HEK293 (cell line): ENCODE measurements around the gene APOB.

Experiments used
- CTCF ChIA-PET: fragments of 350-600 bp; formaldehyde crosslinking; extraction: SDS; loops from one replicate; lab custom pipeline; 2021; ENCODE audit warnings: antibody characterized with exemption; lab: Yijun Ruan, JAX
- POLR2A ChIA-PET: fragments of 300-600 bp; formaldehyde crosslinking; extraction: SDS; loops from one replicate; lab custom pipeline; 2020; ENCODE audit warnings: antibody characterized with exemption, inconsistent platforms; lab: Yijun Ruan, JAX
- H3K27ac ChIP-seq: fragments of 200-500 bp; sonication (Bioruptor generic); 2 replicates; pipeline ENCODE4 v1.5.1; 2014; ENCODE audit warnings: low read depth, low read length, control low read depth, inconsistent platforms; ENCODE audit errors: extremely low read depth
- H3K36me3 ChIP-seq, 2 experiments: fragments of 200-500 bp in 1 of 2; sonication (Bioruptor generic) in 1 of 2; 1 replicate in 1 of 2; 2 replicates in 1 of 2; pipeline ENCODE4 v1.5.1; 2014 to 2017; ENCODE audit warnings: inconsistent platforms in 2 of 2, low read length in 2 of 2; ENCODE audit not compliant: control insufficient read depth in 2 of 2, insufficient read depth in 1 of 2
- H3K4me1 ChIP-seq: fragments of 200-500 bp; sonication (Bioruptor generic); 2 replicates; pipeline ENCODE4 v1.5.1; 2014; ENCODE audit warnings: mild to moderate bottlenecking, low read length, inconsistent platforms; ENCODE audit not compliant: control insufficient read depth, insufficient read depth
- H3K4me3 ChIP-seq: 2 replicates; pipeline ENCODE4 v1.5.1; 2011; ENCODE audit warnings: low read depth, mild to moderate bottlenecking, control low read depth, low read length, moderate library complexity
- H3K9me3 ChIP-seq: fragments of 200-500 bp; sonication (Bioruptor generic); 2 replicates; pipeline ENCODE4 v1.5.1; 2014; ENCODE audit warnings: low read depth, low read length, inconsistent platforms; ENCODE audit not compliant: control insufficient read depth, insufficient read depth
- GFI1B ChIP-seq: fragments of 450-650 bp; formaldehyde crosslinking; IDR thresholded peaks from 2 replicates; pipeline ENCODE4 v1.5.1; 2016; ENCODE audit warnings: missing biosample characterization, missing genetic modification characterization
- MEIS1 ChIP-seq: sonication (generic); formaldehyde crosslinking; IDR thresholded peaks from 2 replicates; pipeline ENCODE4 v1.8.1; 2022; ENCODE audit warnings: missing genetic modification reagents, mild to moderate bottlenecking, borderline replicate concordance
- MZF1 ChIP-seq: fragments of 450-650 bp; formaldehyde crosslinking; IDR thresholded peaks from 2 replicates; pipeline ENCODE4 v1.5.1; 2017; ENCODE audit warnings: missing biosample characterization, missing genetic modification characterization, borderline replicate concordance
- SP2 ChIP-seq: fragments of 450-650 bp; formaldehyde crosslinking; IDR thresholded peaks from 2 replicates; pipeline ENCODE4 v1.5.1; 2016; ENCODE audit warnings: missing biosample characterization, missing genetic modification characterization
- TCF7L2 ChIP-seq: IDR thresholded peaks from 2 replicates; pipeline ENCODE4 v1.6.1; 2011; ENCODE audit warnings: low read depth, mild to moderate bottlenecking, inconsistent platforms, low read length, moderate library complexity, borderline replicate concordance
- TRIM28 ChIP-seq: IDR thresholded peaks from 2 replicates; pipeline ENCODE4 v1.6.1; 2011; ENCODE audit warnings: low read length, control low read depth, borderline replicate concordance
- YY1 ChIP-seq: fragments of 450-650 bp; formaldehyde crosslinking; IDR thresholded peaks from 2 replicates; pipeline ENCODE4 v1.5.1; 2018; ENCODE audit warnings: missing biosample characterization, missing genetic modification characterization
- ZFP37 ChIP-seq: fragments of 450-650 bp; formaldehyde crosslinking; IDR thresholded peaks from 2 replicates; pipeline ENCODE4 v1.5.1; 2016; ENCODE audit warnings: missing biosample characterization, missing genetic modification characterization
- ZFP41 ChIP-seq: fragments of 450-650 bp; formaldehyde crosslinking; IDR thresholded peaks from 2 replicates; pipeline ENCODE4 v1.5.1; 2016; ENCODE audit warnings: missing biosample characterization, missing genetic modification characterization, borderline replicate concordance
- ZFP69B ChIP-seq: fragments of 450-650 bp; formaldehyde crosslinking; IDR thresholded peaks from 2 replicates; pipeline ENCODE4 v1.5.1; 2016; ENCODE audit warnings: missing biosample characterization, missing genetic modification characterization
- ZNF132 ChIP-seq: fragments of 450-650 bp; formaldehyde crosslinking; IDR thresholded peaks from 2 replicates; pipeline ENCODE4 v1.5.1; 2017; ENCODE audit warnings: missing biosample characterization, missing genetic modification characterization, borderline replicate concordance
- ZNF140 ChIP-seq: fragments of 450-650 bp; formaldehyde crosslinking; IDR thresholded peaks from 2 replicates; pipeline ENCODE4 v1.5.1; 2016; ENCODE audit warnings: missing biosample characterization, missing genetic modification characterization
- ZNF223 ChIP-seq: fragments of 450-650 bp; formaldehyde crosslinking; IDR thresholded peaks from 2 replicates; pipeline ENCODE4 v1.5.1; 2016; ENCODE audit warnings: missing biosample characterization, missing genetic modification characterization
- ZNF274 ChIP-seq, 2 experiments: fragments of 200-500 bp in 1 of 2; fragments of 450-650 bp in 1 of 2; sonication (Bioruptor generic) in 1 of 2; formaldehyde crosslinking in 1 of 2; IDR thresholded peaks; 2 replicates each; pipeline versions ENCODE4 v1.5.1 to v1.6.1; 2014 to 2016; ENCODE audit warnings: borderline replicate concordance in 1 of 2, inconsistent platforms in 1 of 2, low read length in 1 of 2, missing biosample characterization in 1 of 2, missing genetic modification characterization in 1 of 2
- ZNF292 ChIP-seq: fragments of 450-650 bp; formaldehyde crosslinking; IDR thresholded peaks from 2 replicates; pipeline ENCODE4 v1.5.1; 2016; ENCODE audit warnings: low read depth, missing biosample characterization, missing genetic modification characterization, borderline replicate concordance
- ZNF324 ChIP-seq: fragments of 450-650 bp; formaldehyde crosslinking; IDR thresholded peaks from 2 replicates; pipeline ENCODE4 v1.5.1; 2016; ENCODE audit warnings: missing biosample characterization, missing genetic modification characterization
- ZNF37A ChIP-seq: fragments of 450-650 bp; IDR thresholded peaks from 2 replicates; pipeline ENCODE4 v1.5.1; 2018; ENCODE audit warnings: missing biosample characterization, missing genetic modification characterization
- ZNF514 ChIP-seq: fragments of 450-650 bp; formaldehyde crosslinking; IDR thresholded peaks from 2 replicates; pipeline ENCODE4 v1.5.1; 2016; ENCODE audit warnings: missing biosample characterization, missing genetic modification characterization
- ZNF529 ChIP-seq: fragments of 450-650 bp; formaldehyde crosslinking; IDR thresholded peaks from 2 replicates; pipeline ENCODE4 v1.5.1; 2017; ENCODE audit warnings: missing genetic modification characterization, missing biosample characterization; ENCODE audit not compliant: insufficient replicate concordance
- ZNF585B ChIP-seq: fragments of 450-650 bp; formaldehyde crosslinking; IDR thresholded peaks from 2 replicates; pipeline ENCODE4 v1.5.1; 2016; ENCODE audit warnings: missing biosample characterization, missing genetic modification characterization
- ZNF629 ChIP-seq: fragments of 450-650 bp; formaldehyde crosslinking; IDR thresholded peaks from 2 replicates; pipeline ENCODE4 v1.5.1; 2017; ENCODE audit warnings: missing biosample characterization, missing genetic modification characterization
- ZNF747 ChIP-seq: fragments of 450-650 bp; formaldehyde crosslinking; IDR thresholded peaks from 2 replicates; pipeline ENCODE4 v1.5.1; 2016; ENCODE audit warnings: missing biosample characterization, missing genetic modification characterization
- ZNF777 ChIP-seq: fragments of 450-650 bp; formaldehyde crosslinking; IDR thresholded peaks from 2 replicates; pipeline ENCODE4 v1.5.1; 2017; ENCODE audit warnings: missing biosample characterization, missing genetic modification characterization, borderline replicate concordance
- ZSCAN30 ChIP-seq: fragments of 450-650 bp; IDR thresholded peaks from 2 replicates; pipeline ENCODE4 v1.5.1; 2018; ENCODE audit warnings: missing biosample characterization, mild to moderate bottlenecking, missing genetic modification characterization, moderate library complexity
- TF ChIP-seq, protein P1 (sequence below): fragments of 450-650 bp; formaldehyde crosslinking; IDR thresholded peaks from 2 replicates; pipeline ENCODE4 v1.5.1; 2017; ENCODE audit warnings: missing biosample characterization, missing genetic modification characterization
- TF ChIP-seq, protein P2 (sequence below): fragments of 450-650 bp; IDR thresholded peaks from 2 replicates; pipeline ENCODE4 v1.5.1; 2018; ENCODE audit warnings: missing biosample characterization, mild to moderate bottlenecking, missing genetic modification characterization
- TF ChIP-seq, protein P3 (sequence below): fragments of 450-650 bp; formaldehyde crosslinking; IDR thresholded peaks from 2 replicates; pipeline ENCODE4 v1.5.1; 2017; ENCODE audit warnings: missing biosample characterization, missing genetic modification characterization

Gene APOB

DNA sequence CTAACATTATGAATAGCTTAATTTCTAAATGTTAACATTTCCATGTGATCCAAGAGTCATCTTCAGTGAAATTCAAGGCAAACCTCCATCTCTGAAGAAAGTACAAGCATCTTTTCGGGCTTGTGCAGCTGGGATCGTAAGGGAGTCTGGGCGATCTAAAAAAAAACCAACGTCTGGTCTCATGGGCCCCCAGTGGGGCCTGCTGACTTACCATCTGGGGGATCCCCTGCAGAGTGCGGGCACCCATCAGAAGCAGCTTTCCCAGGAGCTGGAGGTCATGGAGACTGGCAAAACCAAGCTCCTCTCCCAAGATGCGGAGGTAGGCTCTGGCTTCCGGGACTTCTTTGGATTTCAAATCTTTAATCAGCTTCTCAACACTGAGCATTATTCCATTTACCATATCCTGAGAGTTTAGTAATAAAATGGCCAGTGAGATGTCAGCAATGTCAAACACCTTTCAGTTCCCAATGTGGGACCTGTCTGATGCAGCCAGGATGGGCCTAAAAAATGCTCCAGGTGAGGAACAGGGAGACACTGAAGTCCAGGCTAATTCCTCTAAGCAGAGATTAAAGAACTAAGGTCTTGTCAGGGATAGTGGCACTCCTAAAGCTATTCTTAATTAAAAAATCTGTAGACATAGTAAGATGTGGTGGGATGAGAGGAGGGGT, 19.0 kb downstream of the APOB start:
- Histone ChIP-seq H3K9me3 (no peaks in the 10 kb centered on the region), H3K27ac (no peak overlapping the region), H3K4me3 (no peak overlapping the region), H3K36me3 (no peaks in the 10 kb centered on the region), H3K4me1 (no peaks in the 10 kb centered on the region)
- POLR2A ChIA-PET, result no interaction called here
- TF ChIP-seq ZNF529, result no peak
- no peak for TF ChIP-seq SP2 (tag by site-specific recombination)
- no peak for TF ChIP-seq MEIS1 (CRISPR knock-in tag)
- TF ChIP-seq, all 188 proteins: peak for 0
- CTCF ChIA-PET, result interaction anchor here (0.7 to 2.2 kb wide), 2 partner anchors 18 to 163 kb away, joined by 3 to 7 read pairs; partner anchors contain the start of gene APOB

DNA sequence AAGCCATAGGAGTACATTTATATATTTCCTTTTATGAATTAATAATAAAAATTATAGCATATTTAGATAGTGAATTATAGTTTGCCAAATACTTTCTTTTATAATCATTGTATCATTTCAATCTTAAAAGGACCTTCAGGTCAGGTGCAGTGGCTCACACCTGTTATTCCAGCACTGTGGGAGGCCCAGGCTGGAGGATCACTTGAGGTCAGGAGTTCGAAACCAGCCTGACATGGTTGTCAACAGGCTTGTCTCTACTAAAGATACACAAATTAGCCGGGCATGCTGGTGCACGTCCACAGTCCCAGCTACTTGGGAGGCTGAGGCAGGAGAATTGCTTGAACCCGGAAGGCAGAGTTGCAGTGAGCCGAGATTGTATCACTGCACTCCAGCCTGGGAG, 19.7 kb downstream of the APOB start:
- no peaks in the 10 kb centered on the region for H3K36me3 ChIP-seq
- H3K27ac ChIP-seq, result no peak overlapping the region
- ChIA-PET CTCF (interaction anchor here (1.1 to 2.2 kb wide), 2 partner anchors 19 to 363 kb away, joined by 3 to 7 read pairs; partner anchors contain the start of gene APOB), POLR2A (no interaction called here)
- no peaks in the 10 kb centered on the region for H3K4me1 ChIP-seq
- no peak overlapping the region for H3K4me3 ChIP-seq
- no peak for TF ChIP-seq ZNF274 (IDR thresholded peaks at IDR 0.05; ENCODE audit: low read length)
- TF ChIP-seq ZNF274 (tag by site-specific recombination; IDR thresholded peaks at IDR 0.05; ENCODE audit: borderline replicate concordance), result no peak
- no peak for TF ChIP-seq SP2 (tag by site-specific recombination)
- no peak for TF ChIP-seq ZFP37 (tag by site-specific recombination)
- no peak for TF ChIP-seq ZNF140 (tag by site-specific recombination)
- TF ChIP-seq ZSCAN30 (tag by site-specific recombination), result no peak
- TF ChIP-seq ZNF585B (tag by site-specific recombination), result no peak
- TF ChIP-seq ZNF629, result no peak
- no peak for TF ChIP-seq GFI1B
- no peak for TF ChIP-seq ZNF514 (tag by site-specific recombination)
- no peak for TF ChIP-seq TRIM28
- no peaks in the 10 kb centered on the region for H3K9me3 ChIP-seq

- CTCF ChIA-PET, result interaction anchor here (1.1 to 2.2 kb wide), 2 partner anchors 19 to 362 kb away, joined by 3 to 7 read pairs; partner anchors contain the start of gene APOB
- POLR2A ChIA-PET, result no interaction called here
- H3K27ac ChIP-seq, result no peak overlapping the region
- no peaks in the 10 kb centered on the region for H3K4me1 ChIP-seq
- H3K36me3 ChIP-seq, result no peaks in the 10 kb centered on the region
- no peak overlapping the region for H3K4me3 ChIP-seq
- H3K9me3 ChIP-seq, result no peaks in the 10 kb centered on the region
- TF ChIP-seq, protein P1, sequence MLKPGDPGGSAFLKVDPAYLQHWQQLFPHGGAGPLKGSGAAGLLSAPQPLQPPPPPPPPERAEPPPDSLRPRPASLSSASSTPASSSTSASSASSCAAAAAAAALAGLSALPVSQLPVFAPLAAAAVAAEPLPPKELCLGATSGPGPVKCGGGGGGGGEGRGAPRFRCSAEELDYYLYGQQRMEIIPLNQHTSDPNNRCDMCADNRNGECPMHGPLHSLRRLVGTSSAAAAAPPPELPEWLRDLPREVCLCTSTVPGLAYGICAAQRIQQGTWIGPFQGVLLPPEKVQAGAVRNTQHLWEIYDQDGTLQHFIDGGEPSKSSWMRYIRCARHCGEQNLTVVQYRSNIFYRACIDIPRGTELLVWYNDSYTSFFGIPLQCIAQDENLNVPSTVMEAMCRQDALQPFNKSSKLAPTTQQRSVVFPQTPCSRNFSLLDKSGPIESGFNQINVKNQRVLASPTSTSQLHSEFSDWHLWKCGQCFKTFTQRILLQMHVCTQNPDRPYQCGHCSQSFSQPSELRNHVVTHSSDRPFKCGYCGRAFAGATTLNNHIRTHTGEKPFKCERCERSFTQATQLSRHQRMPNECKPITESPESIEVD (tag by site-specific recombination), result no peak
- no peak for TF ChIP-seq TCF7L2
- TF ChIP-seq ZNF37A (tag by site-specific recombination), result no peak
- no peak for TF ChIP-seq ZFP41 (tag by site-specific recombination)
- no peak for TF ChIP-seq YY1 (tag by site-specific recombination)
- no peak for TF ChIP-seq ZNF132
- TF ChIP-seq, protein P2, sequence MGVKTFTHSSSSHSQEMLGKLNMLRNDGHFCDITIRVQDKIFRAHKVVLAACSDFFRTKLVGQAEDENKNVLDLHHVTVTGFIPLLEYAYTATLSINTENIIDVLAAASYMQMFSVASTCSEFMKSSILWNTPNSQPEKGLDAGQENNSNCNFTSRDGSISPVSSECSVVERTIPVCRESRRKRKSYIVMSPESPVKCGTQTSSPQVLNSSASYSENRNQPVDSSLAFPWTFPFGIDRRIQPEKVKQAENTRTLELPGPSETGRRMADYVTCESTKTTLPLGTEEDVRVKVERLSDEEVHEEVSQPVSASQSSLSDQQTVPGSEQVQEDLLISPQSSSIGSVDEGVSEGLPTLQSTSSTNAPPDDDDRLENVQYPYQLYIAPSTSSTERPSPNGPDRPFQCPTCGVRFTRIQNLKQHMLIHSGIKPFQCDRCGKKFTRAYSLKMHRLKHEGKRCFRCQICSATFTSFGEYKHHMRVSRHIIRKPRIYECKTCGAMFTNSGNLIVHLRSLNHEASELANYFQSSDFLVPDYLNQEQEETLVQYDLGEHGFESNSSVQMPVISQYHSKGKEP (tag by site-specific recombination), result no peak
- no peak for TF ChIP-seq ZNF292 (tag by site-specific recombination)
- no peak for TF ChIP-seq ZNF223 (tag by site-specific recombination)
- TF ChIP-seq, protein P3, sequence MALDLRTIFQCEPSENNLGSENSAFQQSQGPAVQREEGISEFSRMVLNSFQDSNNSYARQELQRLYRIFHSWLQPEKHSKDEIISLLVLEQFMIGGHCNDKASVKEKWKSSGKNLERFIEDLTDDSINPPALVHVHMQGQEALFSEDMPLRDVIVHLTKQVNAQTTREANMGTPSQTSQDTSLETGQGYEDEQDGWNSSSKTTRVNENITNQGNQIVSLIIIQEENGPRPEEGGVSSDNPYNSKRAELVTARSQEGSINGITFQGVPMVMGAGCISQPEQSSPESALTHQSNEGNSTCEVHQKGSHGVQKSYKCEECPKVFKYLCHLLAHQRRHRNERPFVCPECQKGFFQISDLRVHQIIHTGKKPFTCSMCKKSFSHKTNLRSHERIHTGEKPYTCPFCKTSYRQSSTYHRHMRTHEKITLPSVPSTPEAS (tag by site-specific recombination), result no peak
- TF ChIP-seq ZNF747 (tag by site-specific recombination), result no peak
- TF ChIP-seq ZFP69B, result no peak
- TF ChIP-seq MZF1 (tag by site-specific recombination), result no peak
- TF ChIP-seq ZNF585B (tag by site-specific recombination), result no peak
- TF ChIP-seq ZNF777 (tag by site-specific recombination), result no peak
- no peak for TF ChIP-seq ZNF324 (tag by site-specific recombination)
- TF ChIP-seq TRIM28, result no peak
These were observed 20.3 kb downstream of the APOB start for GRCh38 chr2:21023419-21024181.
